NAMALWA (cell line): ENCODE results near the gene KIAA1210.

Source experiments
- DNase-seq: peaks from one replicate; pipeline ENCODE4 v3.0.0-alpha.2; 2015; ENCODE audit warnings: low spot score

The KIAA1210 gene

DNA sequence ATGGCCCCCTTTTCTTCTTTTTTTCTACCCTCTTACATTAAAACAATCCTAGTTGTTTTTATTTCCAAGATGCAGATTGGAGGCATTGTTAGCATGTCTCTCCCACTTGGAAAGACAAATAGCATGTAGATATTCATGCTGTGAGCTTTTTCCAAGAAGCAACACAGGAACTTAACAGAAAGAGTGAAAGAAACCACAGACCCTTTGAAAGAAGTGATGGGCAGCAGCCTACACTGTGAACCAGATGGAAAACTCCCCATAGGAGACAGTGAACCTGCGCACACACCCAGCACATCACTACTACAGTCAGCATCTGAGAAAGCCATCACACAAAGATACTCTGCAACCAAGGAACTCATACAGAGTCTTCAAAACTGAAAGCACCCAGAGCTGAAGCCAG is 37.0 kb downstream of the KIAA1210 start:
- DNase-seq: no peak

DNA sequence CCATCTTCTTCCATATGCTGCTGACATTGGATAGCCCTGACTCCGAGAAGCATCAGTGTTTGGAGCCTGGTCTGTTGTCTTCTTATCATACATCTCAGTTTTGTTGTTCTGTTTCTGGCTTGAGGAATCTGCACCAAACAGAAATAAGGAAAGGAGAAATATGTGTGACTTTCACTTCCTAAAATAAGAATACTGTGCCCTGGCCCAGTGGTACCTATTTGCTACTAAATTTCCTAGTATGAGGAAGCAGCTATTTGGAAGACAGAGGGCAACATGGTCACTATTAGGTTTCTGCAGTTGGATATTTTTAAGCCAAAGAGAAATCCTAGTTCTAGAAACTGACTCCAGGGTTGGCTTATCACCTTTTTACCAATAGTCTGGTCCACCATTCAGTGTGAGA is 38.0 kb downstream of the KIAA1210 start:
- no peak for DNase-seq

DNA sequence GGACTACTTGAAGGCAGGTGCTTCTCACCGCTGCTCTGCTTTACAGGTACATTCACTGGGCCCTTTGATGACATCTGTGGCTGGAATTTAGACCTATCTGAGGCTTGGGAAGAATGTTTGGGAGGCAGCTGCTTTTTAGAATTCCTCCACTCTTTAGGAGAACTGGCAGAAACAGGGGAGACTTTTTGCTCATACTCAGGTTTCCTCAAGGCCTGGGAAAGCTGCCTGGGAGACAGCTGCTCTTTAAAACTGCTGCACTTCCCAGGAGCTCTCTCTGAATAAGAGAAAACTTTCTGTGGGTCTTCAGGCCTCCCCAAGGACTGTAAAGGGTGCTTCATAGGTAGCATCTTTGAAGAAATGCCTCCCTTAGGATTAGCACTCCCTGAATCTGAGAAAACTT is 40.5 kb downstream of the KIAA1210 start:
- no peak for DNase-seq

DNA sequence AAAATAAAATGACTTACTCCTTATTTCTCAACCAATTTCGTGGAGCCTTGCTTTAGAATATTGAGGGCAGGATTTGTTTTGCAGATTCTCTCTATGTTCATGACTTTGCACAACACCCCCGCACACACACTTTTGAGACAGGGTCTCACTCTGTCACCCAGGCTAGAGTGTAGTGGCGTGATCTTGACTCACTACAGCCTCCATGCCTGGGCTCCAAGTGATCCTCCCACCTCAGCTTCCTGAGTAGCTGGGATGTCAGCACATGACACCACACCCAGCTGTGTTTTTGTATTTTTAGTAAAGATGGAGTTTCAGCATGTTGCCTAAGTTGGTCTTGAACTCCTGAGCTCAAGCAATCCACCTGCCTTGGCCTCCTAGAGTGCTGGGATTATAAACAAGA is 42.8 kb downstream of the KIAA1210 start:
- DNase-seq: no peak

DNA sequence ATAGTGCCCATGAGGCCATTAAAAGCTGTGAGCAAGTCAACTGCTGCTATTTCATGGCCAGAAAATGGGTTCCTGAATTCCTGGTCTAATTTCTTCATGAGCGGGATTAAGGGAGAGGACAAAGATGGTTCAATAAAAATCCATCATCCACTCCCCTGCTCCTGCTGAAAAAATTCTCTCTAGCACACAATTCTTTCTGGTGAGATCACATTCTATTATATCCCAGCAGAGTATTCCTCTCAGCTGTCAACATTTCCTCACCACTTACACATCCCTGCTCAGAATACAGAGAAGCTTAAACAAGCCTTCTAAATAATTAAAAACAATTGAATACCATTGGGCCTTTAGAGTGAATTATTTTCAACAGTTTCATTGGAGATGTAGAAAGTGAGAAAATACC is 45.3 kb downstream of the KIAA1210 start:
- DNase-seq: no peak

DNA sequence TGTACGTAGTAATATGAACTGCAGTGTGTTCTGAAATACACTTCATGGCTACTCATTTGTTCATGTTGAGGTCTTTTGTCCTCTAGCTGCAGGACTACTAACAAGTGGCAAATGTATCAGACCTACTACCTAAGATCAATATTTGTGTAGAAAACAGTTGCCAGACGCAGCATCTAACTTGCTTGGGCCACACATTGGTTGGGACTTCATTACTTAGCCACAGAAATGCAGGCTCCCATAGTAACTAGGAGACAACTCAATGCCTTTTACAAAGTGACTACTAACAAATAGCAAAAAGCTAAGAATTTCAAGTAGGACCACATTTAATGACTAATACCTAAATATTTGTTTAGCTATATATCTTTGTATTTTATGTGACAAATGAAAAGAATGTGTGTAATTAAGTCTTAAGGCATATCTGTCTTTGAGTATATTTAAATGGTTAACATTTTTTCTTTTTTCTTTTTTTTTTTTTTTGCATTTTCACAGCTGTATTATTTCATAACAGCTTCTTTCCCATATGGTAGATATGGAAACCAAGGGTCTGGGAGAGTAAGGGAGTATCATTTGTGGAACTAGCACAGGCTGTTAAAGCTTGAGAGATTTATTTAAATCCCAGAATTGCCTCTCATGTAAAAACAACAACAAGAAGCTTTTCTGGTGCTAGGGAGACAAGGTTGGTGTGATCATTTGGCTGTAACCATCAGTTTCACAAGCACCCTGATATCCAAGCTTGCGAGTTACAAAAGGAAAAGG is 52.2 kb downstream of the KIAA1210 start:
- DNase-seq: no peak

DNA sequence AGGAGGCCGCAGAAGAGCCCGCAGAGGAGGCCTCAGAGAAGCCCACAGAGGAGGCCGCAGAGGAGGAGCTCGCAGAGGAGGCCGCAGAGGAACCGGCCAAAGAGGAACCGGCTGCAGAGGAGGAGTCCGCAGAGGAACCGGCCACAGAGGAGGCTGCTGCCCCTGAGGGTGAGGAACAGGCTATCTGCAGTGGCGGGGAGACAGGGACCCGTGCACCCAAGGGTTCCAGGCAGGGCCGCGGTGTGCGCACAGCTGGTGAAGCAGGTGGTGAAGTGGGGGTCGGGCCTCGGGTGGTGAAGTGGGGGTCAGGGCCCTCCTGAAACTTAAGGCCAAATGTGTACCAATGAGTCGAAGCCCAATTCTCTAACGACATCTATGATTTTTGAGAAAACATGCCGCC is 53.7 kb downstream of the KIAA1210 start:
- DNase-seq: no peak

DNA sequence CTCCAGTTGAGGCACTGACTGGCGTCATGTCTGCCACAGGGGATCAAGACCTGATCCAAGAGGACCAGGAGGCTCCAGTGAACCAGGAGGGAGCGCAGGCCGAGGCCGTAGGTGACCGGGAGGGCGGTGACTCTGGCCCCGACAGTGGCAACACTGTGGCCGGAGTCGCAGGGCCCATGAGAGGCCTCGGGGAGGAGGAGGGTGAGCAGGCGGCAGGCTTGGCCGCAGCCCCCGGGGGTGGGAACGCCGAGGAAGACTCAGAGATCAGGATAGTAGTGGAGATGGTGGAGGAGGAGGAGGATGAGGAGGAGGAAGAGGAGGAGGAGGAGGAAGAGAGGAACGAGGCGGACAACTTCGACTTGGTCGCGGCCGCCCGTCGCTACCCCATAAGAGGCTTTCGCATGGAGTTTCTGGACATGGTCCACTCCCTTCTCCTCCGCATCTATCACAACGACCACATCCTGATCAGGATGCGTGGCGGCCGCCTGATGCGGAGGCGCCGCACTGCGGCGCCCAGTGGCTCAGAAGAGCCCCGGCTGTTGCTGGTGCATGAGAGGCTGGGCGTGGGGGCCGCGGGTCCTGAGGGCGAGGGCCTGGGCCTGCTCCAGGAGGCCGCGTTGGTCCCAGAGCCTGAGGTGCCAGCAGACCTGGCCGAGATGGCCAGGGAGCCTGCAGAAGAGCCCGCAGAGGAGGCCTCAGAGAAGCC is 54.3 kb downstream of the KIAA1210 start:
- DNase-seq: no peak

DNA sequence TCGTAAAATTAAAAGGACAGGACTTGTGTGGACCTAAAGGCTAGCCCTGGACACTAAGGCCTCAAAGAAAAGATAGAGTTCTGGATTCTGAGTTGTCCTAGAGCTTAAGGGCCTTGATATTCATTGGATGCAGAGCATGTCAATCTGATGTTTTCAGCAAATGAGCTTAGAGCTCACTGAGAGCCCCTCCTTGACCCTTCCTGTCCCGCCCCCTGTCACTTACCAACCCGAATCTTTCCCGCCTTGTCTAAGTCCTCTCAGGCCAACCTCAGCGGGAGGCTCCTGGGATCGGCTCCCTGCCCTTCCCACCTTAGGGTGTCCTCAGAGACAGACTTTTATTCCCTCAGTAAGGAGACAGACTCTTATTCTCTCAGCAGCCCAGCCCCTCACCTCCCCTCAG is 54.9 kb downstream of the KIAA1210 start, which contains the start of gene CT47C1:
Gene CT47C1 (plus strand): TSS at position 250 of the 400 bp plus-strand sequence. CDS start 233 bp downstream, outside the sequence.
- DNase-seq: no peak

DNA sequence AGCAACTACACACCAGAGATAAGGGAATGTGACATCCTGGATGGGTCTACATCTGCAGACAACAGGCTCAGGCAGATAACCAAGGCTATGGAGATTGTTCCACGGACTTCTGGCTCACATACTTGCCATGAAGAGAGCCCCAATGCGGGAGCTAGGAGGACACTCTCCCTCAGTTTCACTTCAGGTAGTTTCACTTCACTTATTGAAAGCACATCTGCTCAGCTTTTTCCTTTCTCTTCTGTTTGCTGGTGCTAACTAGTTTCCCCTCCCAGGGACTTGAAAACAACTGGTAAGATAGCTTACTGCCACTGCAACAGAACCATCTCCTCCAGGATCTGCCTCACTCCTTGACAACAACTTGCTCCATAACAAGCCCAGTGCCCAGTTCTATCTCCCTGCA is 56.2 kb downstream of the KIAA1210 start:
- peak; percentile 30 for DNase-seq

DNA sequence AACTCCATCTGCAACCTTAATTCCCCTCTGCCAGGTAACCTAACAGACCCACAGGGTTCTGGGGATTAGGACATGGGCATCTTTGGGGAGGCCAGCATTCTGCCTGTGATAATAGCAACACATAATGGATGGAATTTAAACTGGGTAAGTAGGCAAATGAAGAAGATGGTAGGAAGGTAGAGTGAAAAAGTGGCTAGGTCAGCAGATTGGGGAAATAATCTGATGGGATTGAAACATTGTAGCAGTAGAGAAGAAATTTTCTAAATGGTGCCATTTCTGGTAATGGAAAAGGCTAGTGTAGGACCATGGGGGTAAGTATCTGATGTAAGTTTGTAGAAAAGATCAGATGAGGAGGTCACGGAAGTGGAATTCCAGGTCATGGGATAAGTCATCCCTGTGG is 57.9 kb downstream of the KIAA1210 start:
- no peak for DNase-seq

DNA sequence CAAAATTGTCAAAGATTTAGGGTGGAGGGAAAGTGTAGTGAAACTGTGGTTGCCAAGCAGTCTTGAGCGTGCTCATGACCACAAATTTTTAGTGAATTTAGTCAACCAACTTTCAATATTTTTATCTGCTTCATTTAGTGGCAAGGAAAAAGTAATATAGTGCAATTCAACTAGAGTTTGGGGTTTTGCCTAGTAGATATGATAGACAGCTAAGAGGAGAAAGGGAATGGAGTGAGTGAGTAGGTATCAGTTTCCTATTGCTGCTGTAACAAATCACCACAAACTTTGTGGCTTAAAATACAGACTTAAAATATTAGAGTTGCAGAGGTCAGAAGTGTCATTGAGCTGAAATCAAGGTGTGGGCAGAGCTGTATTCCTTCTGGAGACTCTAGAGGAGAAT is 58.5 kb downstream of the KIAA1210 start:
- DNase-seq: no peak

DNA sequence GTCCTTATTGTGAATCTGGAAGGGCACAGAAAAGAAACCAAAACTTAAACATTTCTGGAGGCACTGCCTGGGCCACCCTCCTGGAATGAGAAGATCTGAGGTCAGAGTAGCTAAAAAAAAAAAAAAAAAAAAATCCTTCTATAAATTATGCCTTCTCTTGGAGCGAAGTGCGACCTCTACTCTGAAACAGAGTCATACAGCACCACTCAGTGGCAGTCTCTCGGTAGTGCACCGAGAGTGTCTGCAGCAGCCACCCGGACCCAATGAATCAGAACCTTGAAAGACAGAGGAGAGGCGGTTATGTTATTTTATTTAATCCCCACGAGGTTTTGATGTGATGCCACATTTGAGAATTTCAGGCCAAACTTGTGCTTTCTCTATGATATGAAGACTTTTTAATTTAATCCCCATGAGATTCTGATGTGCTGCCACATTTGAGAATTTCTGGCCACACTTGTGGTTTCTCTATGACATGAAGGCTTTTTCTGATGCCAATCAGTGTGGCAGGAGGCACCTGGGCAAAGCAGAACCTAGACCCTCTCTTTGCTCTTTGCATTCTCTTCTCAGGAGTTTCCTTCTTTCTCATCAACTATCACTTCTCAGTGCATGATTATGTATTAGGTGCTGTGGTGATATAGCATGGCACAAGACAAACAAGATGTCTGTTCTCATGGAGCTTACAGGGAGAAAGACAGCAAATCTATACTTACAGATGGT is 60.4 kb downstream of the KIAA1210 start:
- peak; percentile 59 for DNase-seq

DNA sequence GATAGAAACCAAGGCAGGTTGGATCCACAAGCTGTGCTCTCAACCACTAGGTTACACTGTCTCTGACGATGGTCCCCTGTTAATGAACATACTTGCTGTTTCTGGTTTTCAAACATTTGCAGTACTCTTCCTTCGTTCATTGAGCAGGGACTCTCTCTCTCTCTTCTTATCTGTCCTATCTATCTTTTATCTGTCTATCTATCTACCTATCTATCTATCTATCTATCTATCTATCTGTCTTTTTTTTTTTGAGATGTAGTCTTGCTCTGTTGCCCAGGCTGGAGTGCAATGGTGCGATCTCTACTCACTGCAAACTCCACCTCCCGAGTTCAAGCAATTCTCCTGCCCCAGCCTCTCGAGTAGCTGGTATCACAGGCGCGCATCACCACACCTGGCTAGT is 64.2 kb downstream of the KIAA1210 start:
- no peak for DNase-seq

DNA sequence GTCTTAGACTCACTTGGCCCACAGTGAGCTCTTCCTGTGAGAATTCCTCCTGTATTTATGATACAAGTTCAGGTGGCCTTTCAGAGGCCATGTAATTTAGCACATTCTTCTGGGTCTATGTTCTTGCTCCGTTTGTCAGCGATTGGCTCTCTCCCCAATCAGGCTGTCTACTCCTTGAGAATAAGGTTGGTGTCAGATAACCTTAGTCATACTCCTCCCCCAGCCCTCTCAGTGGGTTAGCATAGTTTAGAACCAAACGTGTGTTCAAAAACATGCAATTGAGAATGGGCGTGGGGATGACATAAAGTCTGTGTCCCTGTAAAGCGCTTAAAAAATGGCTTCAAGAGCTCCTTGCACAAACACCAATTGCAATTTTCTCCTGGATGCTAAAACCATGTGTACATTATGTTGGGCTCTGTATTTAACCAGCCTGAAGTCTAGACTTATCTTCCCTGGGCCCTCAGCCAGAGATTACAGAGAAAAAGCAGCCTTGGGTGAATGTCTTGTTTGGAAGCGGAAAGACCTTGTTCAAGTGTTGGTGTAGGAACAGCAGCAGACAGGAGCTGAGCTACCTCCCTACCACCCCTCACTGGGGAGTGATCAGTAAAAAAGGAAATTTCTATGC is 64.8 kb downstream of the KIAA1210 start:
- no peak for DNase-seq

DNA sequence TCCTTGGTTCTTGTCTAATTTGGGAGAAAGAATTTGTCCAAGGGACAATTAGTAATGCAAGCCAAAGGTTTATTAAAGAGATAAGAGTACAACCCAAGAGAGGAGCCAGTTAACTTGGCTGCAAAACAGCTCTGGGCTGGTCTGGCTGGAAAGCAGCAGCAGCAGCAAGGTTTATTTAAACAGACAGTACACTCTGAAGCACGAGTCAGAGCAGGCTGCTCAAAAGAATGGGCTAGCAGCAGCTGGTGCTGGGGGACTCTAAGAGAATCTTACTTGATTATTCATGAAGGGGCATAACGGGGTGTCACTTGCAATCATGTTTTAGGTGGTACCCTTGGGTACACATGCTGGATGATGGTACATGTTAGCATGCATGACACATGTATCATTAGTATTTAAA is 71.9 kb downstream of the KIAA1210 start:
- no peak for DNase-seq

DNA sequence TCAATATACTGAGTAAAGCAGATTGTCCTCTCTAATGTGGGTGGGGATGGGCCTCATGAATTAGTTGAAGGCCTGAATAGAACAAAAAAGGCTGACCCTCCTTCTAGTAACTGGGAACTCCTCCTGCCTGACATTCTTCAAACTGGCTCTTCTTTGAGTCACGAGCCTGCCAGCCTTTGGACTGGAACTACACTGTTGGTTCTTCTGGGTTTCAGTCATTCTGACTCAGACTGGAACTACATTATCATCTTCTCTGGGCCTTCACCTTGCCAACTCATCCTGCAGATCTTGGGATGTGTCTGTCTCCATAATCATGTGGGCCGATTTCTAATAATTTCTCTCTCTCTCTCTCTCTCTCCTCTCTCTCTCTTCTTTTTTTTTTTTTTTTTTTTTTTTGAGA is 81.7 kb downstream of the KIAA1210 start:
- DNase-seq: no peak

DNA sequence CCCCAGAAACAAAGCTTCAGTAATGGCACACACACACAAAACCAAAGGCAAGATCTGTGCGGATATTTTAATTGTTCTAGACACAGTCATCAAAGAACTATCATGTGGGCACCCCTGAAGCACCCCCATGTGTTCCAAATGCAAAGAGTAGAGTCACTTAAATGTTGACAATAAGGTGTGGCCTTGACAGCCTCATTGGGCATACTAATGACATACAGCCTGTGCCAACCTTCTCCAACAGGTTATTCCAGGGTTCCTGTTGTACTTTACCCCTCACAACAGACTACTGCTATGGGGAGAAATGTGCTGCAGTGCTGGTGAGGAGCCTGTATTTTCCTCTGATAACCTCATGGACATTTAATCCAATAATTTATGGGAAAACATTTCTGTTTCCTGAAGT is 84.6 kb downstream of the KIAA1210 start:
- DNase-seq: no peak

DNA sequence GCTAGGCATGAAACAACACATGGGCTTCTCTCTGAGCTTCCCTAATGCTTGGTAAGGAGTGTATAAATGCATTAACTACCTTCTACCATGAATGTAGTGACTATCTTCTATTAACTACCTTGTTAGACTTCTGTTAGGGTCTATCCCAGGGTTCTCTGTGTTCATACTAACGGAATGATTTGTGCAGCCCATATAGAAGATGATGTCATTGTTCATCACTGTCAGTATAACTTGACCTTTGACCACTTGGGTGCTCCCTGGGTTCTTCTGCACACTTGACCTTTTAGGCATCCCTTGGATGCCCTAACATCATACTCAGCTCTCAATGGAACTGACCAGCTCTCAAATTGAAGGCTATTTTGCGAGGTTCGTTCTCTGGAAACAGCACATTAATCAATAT is 85.6 kb downstream of the KIAA1210 start:
- no peak for DNase-seq

DNA sequence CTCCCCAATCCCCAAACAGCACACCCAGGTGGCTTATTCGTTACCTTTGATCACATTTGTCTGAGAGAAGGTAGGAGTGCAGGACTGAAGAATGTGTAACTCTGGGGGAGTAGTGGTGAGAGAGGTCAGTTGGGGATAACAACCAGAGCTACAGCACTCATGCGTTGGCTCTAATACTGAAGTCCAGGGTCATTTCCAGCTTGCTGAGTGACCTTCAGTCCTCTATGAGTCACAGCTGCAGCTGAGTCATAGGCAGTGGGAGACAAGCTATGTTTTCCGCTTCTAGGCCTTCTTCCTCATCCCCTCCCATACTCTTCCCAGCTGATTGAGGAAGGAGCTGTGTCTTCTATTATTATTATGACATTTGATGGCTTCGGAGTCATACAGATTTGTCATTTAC is 86.4 kb downstream of the KIAA1210 start:
- DNase-seq: no peak

DNA sequence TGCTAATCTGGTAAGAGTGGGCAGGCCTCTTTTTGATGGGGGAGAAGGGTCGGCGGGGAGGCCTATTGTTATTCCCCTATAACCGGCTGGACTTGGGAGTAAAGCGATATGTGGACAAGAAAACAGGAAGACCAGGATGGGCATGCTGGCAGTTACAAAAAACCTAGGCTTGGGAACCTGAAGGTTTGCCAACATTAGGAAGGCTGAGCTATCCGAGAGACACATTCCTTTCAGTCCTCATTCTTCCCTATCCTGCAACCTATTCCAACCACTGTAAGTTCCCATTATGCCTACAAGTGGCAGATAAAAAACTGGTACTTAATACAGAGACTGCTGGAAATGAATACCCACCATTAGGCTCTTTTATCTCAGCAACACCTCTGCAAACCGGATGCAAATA is 87.2 kb downstream of the KIAA1210 start:
- DNase-seq: no peak
